Neural progenitor cell (in vitro differentiated cells): Measurements from ENCODE around the gene GRID1.

ENCODE experiments used
- CTCF ChIP-seq: fragments of 200-600 bp; sonication (generic); IDR thresholded peaks from 2 replicates; pipeline ENCODE4 v1.5.1; 2017; ENCODE audit warnings: antibody characterized with exemption, mild to moderate bottlenecking
- EZH2 ChIP-seq: fragments of 200-600 bp; sonication (generic); IDR thresholded peaks from 2 replicates; pipeline ENCODE4 v1.6.1; 2017; ENCODE audit warnings: antibody characterized with exemption, mild to moderate bottlenecking, moderate library complexity

- TF ChIP-seq CTCF = peak; percentile 46
- no peak for TF ChIP-seq EZH2
These were observed 32.0 kb downstream of the GRID1 start for GRCh38 chr10:86334488-86335085.
